HEK293T (cell line): ENCODE results near the gene CHD5.

ENCODE experiments used
- CTCF ChIA-PET: fragments of 350-600 bp; formaldehyde crosslinking; extraction: SDS; loops from one replicate; lab custom pipeline; 2021; ENCODE audit warnings: antibody characterized with exemption, inconsistent platforms; lab: Yijun Ruan, JAX
- POLR2A ChIA-PET: fragments of 350-600 bp; formaldehyde crosslinking; extraction: SDS; loops from one replicate; lab custom pipeline; 2020; ENCODE audit warnings: antibody characterized with exemption, inconsistent platforms; lab: Yijun Ruan, JAX
- DNase-seq: peaks from one replicate; pipeline ENCODE4 v3.0.0; 2012; ENCODE audit warnings: mixed read lengths; ENCODE audit errors: extremely low spot score
- ARNT ChIP-seq: fragments of 450-650 bp; IDR thresholded peaks from 2 replicates; pipeline ENCODE4 v1.6.1; 2017; ENCODE audit warnings: mild to moderate bottlenecking
- BHLHE40 ChIP-seq: fragments of 450-650 bp; IDR thresholded peaks from 2 replicates; pipeline ENCODE4 v1.6.1; 2016; ENCODE audit warnings: mild to moderate bottlenecking, moderate library complexity, borderline replicate concordance
- CTBP1 ChIP-seq: fragments of 450-650 bp; IDR thresholded peaks from 2 replicates; pipeline ENCODE4 v1.6.1; 2016; ENCODE audit warnings: borderline replicate concordance
- ELF4 ChIP-seq: fragments of 450-650 bp; IDR thresholded peaks from 2 replicates; pipeline ENCODE4 v1.6.1; 2017; ENCODE audit warnings: antibody characterized with exemption
- FOXA1 ChIP-seq: fragments of 450-650 bp; IDR thresholded peaks from 2 replicates; pipeline ENCODE4 v1.6.1; 2016; ENCODE audit warnings: mild to moderate bottlenecking
- FOXK2 ChIP-seq: fragments of 450-650 bp; IDR thresholded peaks from 2 replicates; pipeline ENCODE4 v1.6.1; 2016; ENCODE audit warnings: mild to moderate bottlenecking
- FOXM1 ChIP-seq: fragments of 450-650 bp; IDR thresholded peaks from 2 replicates; pipeline ENCODE4 v1.6.1; 2017; ENCODE audit warnings: mild to moderate bottlenecking, borderline replicate concordance
- HDGF ChIP-seq: fragments of 450-650 bp; IDR thresholded peaks from 2 replicates; pipeline ENCODE4 v1.6.1; 2017; ENCODE audit warnings: antibody characterized with exemption, borderline replicate concordance
- L3MBTL2 ChIP-seq: fragments of 450-650 bp; conservative IDR thresholded peaks from 2 replicates; pipeline ENCODE4 v1.6.1; 2016; ENCODE audit warnings: mild to moderate bottlenecking
- LEF1 ChIP-seq: fragments of 450-650 bp; IDR thresholded peaks from 2 replicates; pipeline ENCODE4 v1.6.1; 2017; ENCODE audit warnings: mild to moderate bottlenecking, borderline replicate concordance
- NFRKB ChIP-seq: fragments of 450-650 bp; IDR thresholded peaks from 2 replicates; pipeline ENCODE4 v1.6.1; 2016; ENCODE audit warnings: mild to moderate bottlenecking, moderate library complexity
- SP1 ChIP-seq: fragments of 450-650 bp; IDR thresholded peaks from 2 replicates; pipeline ENCODE4 v1.6.1; 2017
- SUZ12 ChIP-seq: fragments of 450-650 bp; IDR thresholded peaks from 2 replicates; pipeline ENCODE4 v1.6.1; 2016; ENCODE audit warnings: mild to moderate bottlenecking
- TARDBP ChIP-seq: fragments of 450-650 bp; IDR thresholded peaks from 2 replicates; pipeline ENCODE4 v1.6.1; 2016
- ZNF384 ChIP-seq: fragments of 450-650 bp; IDR thresholded peaks from 2 replicates; pipeline ENCODE4 v1.6.1; 2016
- TF ChIP-seq, protein P1 (sequence below): fragments of 450-650 bp; IDR thresholded peaks from 2 replicates; pipeline ENCODE4 v1.6.1; 2016

The CHD5 gene

DNA sequence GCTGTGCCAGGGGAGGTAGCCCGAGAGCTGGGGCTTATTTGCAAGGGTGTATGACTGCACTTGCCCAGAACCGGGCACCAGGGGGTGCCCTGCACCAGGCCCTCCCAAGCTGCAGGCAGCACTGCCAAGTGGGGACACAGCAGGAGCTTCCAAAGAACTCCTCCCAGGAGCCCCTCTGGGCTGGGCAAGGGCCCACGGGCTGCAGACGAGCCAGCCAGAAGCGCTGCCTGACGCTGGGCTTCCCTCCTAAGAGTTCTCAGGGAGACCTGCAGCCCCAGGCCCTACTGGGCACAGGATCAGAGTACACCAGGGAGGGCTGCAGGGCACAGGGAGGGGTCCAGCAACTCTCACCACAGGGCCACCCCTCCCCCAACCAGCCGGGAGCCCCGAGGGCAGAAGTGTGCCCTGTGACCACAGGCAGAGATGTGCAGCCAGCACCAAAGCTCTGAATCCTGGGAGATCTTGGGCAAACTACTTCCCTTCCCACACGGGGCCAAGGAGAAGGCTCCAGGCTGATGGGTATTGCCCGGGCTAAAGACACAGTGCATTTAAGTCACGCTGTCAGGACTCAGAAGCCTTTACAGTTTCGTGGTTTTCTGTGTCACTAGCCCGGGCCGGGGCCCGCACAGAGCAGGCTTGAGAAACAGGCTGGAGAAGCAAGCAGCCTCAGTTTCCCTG lies 71.0 kb downstream of the CHD5 start:
- DNase-seq: peak; percentile 48
- ChIA-PET POLR2A (no interaction called here), CTCF (interaction anchor here (0.7 to 1.0 kb wide), 2 partner anchors 72 to 79 kb away, joined by 3 read pairs; no protein-coding TSS in a partner anchor)
- TF ChIP-seq NFRKB (no peak), L3MBTL2 (no peak), ZNF384 (no peak), FOXM1 (no peak), SP1 (no peak), FOXK2 (no peak), HDGF (no peak), SUZ12 (no peak), BHLHE40 (no peak), LEF1 (no peak), CTBP1 (no peak), ELF4 (no peak), FOXA1 (no peak), TARDBP (no peak)
- TF ChIP-seq, protein P1, sequence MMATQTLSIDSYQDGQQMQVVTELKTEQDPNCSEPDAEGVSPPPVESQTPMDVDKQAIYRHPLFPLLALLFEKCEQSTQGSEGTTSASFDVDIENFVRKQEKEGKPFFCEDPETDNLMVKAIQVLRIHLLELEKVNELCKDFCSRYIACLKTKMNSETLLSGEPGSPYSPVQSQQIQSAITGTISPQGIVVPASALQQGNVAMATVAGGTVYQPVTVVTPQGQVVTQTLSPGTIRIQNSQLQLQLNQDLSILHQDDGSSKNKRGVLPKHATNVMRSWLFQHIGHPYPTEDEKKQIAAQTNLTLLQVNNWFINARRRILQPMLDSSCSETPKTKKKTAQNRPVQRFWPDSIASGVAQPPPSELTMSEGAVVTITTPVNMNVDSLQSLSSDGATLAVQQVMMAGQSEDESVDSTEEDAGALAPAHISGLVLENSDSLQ: no peak

DNA sequence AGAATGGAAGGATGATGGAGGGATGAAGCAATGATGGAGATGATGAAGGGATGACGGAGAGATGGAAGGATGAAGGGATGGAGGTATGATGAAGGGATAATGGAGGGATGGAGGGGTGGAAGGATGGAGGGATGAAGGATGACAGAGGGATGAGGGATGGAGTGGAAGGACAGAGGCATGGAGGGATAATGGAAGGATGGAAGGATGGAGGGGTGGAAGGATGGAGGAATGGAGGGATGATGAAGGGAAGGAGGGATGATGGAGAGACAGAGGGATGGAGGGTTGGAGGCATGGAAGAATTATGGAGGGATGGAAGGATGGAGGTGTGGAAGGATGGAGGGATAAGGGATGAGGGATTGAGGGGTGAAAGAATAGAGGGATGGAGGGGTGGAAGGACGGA lies 71.6 kb downstream of the CHD5 start:
- ChIA-PET POLR2A (no interaction called here), CTCF (interaction anchor here (1.0 kb wide), 1 partner anchor 79 kb away, joined by 3 read pairs; no protein-coding TSS in a partner anchor)
- DNase-seq: no peak
- TF ChIP-seq TARDBP (peak; percentile 24; the same call in 1 of the 2 replicates), SUZ12 (no peak)

DNA sequence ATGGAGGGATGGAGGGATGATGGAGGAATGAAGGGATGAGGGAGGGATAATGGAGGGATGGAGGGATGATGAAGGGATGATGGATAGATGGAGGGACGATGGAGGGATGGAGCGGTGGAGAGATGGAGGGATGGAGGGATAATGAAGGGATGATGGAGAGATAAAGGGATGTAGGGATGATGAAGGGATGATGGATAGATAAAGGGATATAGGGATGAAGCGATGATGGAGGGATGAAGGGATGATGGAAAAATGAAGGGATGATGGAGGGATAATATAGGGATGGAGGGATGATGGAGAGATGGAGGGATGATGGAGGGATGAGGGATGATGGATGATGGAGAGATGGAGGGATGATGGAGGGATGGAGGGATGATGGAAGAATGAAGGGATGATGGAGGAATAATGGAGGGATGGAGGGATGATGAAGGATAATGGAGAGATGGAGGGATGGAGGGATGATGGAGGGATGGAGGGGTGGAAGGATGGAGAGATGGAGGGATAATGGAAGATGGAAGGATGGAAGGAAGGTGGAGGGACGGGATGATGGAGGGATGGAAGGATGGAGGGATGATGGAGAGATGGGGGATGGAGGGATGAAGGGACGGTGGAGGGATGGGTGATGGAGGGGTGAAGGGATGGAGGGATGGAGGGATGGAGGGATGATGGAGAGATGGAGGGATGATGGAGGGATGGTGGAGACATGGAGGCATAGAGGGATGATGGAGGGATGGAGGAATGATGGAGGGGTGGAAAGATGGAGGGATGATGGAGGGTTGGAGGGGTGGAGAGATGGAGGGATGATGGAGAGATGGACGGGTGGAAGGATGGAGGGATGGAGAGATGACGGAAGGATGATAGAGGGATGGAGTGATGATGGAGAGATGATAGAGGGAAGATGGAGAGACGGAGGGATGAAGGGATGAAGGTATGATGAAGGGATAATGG lies 72.4 kb downstream of the CHD5 start:
- ChIA-PET POLR2A (no interaction called here), CTCF (no interaction called here)
- no peak for TF ChIP-seq LEF1
- TF ChIP-seq FOXK2: no peak
- no peak for TF ChIP-seq FOXM1
- DNase-seq: no peak

DNA sequence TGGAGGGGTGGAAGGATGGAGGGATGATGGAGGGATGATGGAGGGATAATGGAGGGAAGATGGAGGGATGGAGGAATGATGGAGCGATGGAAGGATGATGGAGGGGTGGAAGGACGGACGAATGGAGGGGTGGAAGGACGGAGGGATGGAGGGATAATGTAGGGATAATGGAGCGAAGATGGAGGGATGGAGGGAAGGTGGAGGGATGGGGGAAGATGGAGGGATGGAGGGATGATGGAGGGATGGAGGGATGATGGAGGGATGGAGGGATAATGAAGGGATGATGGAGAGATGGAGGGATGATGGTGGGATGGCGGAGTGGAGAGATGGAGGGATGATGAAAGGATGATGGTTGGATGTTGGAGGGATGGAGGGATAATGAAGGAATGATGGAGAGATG lies 73.1 kb downstream of the CHD5 start:
- TF ChIP-seq, protein P1: no peak
- TF ChIP-seq SP1 (no peak), BHLHE40 (no peak), TARDBP (no peak), ELF4 (no peak), FOXK2 (no peak), L3MBTL2 (no peak), SUZ12 (no peak), NFRKB (no peak), LEF1 (no peak), ZNF384 (no peak), ARNT (no peak), HDGF (no peak)
- CTCF ChIA-PET: no interaction called here

DNA sequence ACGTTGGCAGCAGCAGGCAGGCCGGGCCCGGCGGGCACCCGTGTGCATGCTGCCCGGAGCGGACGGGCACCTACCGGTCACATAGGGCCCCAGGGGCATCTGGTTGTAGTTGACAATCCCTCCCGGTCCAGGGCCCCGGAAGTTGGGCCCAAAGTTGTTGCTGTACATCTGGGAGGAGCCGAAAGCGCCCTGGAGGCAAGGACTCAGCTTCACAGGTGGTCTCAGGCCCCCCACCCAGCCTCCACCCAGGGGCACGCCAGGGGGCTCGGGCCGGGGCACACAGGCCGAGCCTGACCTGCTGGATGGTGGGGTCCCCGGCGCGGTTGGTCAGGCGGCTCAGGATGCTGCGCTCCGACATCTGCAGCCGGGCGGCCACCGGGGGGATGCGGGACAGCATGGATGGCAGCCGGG lies 73.8 kb downstream of the CHD5 start:
- DNase-seq: no peak
- POLR2A ChIA-PET: no interaction called here
- TF ChIP-seq FOXM1 (no peak), FOXA1 (no peak)
- CTCF ChIA-PET: interaction anchor here (1.0 kb wide), 1 partner anchor 98 kb away, joined by 3 read pairs; no protein-coding TSS in a partner anchor

More for the DNA sequence above, 73.1 kb downstream of the CHD5 start:
- DNase-seq: no peak
- POLR2A ChIA-PET: no interaction called here

DNA sequence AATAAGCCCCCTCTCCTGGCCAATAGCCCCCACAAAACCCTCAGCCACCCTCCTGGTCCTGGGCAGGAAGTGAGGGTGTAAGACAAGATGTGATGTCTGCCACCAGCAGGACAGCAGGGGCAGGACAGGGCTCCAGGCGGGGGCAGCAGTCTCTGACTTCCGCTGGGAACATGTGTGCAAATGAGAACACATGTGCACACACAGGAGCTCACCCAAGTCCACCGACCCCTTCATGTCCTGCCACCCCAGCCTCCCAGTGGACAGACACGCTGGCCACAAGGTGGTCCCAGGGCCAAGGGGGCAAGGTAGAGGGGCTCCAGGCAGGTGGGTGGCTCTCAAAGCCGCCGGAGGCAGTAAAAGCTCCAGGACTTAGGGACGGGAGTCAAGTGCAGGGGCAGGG lies 74.4 kb downstream of the CHD5 start:
- TF ChIP-seq SP1 (no peak), ARNT (no peak), FOXA1 (no peak), HDGF (no peak), FOXM1 (no peak), CTBP1 (no peak), SUZ12 (no peak), TARDBP (no peak)
- TF ChIP-seq, protein P1: no peak
- DNase-seq: no peak
- ChIA-PET POLR2A (no interaction called here), CTCF (interaction anchor here (0.6 to 1.0 kb wide), 3 partner anchors 43 to 103 kb away, joined by 3 to 5 read pairs (median 3); no protein-coding TSS in a partner anchor)
